ENCODE measurements around the gene NSF. TPM values are rescaled to one million over a fixed set of nuclear protein-coding genes. Genes with fewer than 3 reads are reported as not detected.

The NSF gene
- total RNA-seq, 2 experiments from 2014 or later, result 23.8 to 24.3 TPM

DNA sequence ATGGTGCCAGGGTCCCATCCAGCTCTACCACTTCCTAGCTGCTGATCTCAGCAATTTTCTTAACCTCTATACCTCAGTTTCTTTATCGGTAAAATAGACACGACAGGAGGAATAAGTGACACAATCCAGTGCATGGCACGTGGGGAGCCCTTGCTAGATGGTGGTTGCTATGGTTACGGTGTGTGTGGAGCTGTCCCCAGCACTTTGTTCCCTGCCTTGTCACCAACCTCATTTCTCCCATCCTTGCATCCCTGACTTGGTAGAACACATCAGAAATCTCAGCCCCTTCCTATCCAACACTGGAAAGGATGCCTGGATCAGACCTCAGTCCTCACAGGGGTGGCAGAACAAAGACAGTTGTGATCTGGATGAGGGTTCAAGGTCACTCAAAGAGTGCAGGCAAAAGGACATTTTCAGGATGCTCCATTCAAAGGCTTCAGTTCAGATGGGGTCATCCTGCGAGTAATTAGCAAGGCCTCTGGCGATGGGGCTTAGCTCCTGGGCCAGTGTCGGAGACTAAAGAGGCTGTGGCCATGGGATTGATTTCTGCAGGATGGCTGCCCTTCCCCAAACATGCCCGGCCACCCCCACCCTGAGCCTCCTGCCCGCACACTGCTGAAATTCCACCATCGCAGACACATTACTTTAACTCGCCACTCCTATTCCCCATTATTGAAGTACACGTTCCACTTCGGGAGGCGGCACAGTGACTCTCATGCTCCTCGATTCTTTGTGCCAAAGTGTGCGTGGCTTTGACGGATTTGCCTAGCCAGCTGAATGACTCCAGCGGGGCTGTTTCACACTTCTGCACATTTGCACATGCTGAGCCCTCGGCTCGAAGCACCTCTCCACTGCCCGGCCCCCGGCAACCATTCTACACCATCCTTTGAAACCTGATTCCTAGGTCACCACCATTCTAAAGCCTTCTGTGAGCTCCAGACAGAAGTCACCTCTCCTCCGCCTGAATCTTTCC lies 187.8 kb downstream of the NSF start:
- CTCF ChIA-PET, result interaction anchor here (1.3 kb wide), 1 partner anchor 57 kb away, joined by 6 read pairs; no protein-coding TSS in a partner anchor
- Mint-ChIP-seq H3K36me3 (ENCODE audit: low read depth) (no peaks in the 10 kb centered on the region), H3K9me3 (no peaks in the 10 kb centered on the region), H3K27me3 (ENCODE audit: low read depth) (peaks cover 7% of the 10 kb centered on the region), H3K27ac (no peak overlapping the region), H3K4me1 (ENCODE audit: low read depth) (no peaks in the 10 kb centered on the region), H3K4me3 (no peak overlapping the region)
- intact Hi-C loops (cut with micrococcal nuclease), result no loop called here
- DNase-seq, result no peak

- H3K4me1 Mint-ChIP-seq (ENCODE audit: low read depth), result no peaks in the 10 kb centered on the region
- no peaks in the 10 kb centered on the region for H3K36me3 Mint-ChIP-seq (ENCODE audit: low read depth)
- CTCF ChIA-PET, result no interaction called here
- intact Hi-C loops (cut with micrococcal nuclease), result no loop called here
- no peaks in the 10 kb centered on the region for H3K9me3 Mint-ChIP-seq
- H3K27ac Mint-ChIP-seq, result no peak overlapping the region
- no peak overlapping the region for H3K4me3 Mint-ChIP-seq
- DNase-seq, result no peak
- H3K27me3 Mint-ChIP-seq (ENCODE audit: low read depth), result no peaks in the 10 kb centered on the region
These were observed 189.5 kb downstream of the NSF start for GRCh38 chr17:46780003-46780373.

GRCh38 chr17:46782250-46782953 lies 191.9 kb downstream of the NSF start:
- CTCF ChIA-PET, result no interaction called here
- Mint-ChIP-seq H3K27me3 (ENCODE audit: low read depth) (no peaks in the 10 kb centered on the region), H3K4me3 (no peak overlapping the region), H3K9me3 (no peaks in the 10 kb centered on the region), H3K27ac (no peak overlapping the region), H3K36me3 (ENCODE audit: low read depth) (no peaks in the 10 kb centered on the region), H3K4me1 (ENCODE audit: low read depth) (no peaks in the 10 kb centered on the region)
- intact Hi-C loops (cut with micrococcal nuclease), result no loop called here
- peak; percentile 38 for DNase-seq

GRCh38 chr17:46783031-46783593 lies 192.6 kb downstream of the NSF start:
- no peaks in the 10 kb centered on the region for H3K9me3 Mint-ChIP-seq
- H3K36me3 Mint-ChIP-seq (ENCODE audit: low read depth), result no peaks in the 10 kb centered on the region
- intact Hi-C loops (cut with micrococcal nuclease), result no loop called here
- no peak overlapping the region for H3K4me3 Mint-ChIP-seq
- no peak for DNase-seq
- no peaks in the 10 kb centered on the region for H3K27me3 Mint-ChIP-seq (ENCODE audit: low read depth)
- CTCF ChIA-PET, result interaction anchor here (1.5 kb wide), 1 partner anchor 59 kb away, joined by 6 read pairs; no protein-coding TSS in a partner anchor
- no peaks in the 10 kb centered on the region for H3K4me1 Mint-ChIP-seq (ENCODE audit: low read depth)
- no peak overlapping the region for H3K27ac Mint-ChIP-seq

GRCh38 chr17:46785696-46786095 lies 195.2 kb downstream of the NSF start:
- CTCF ChIA-PET, result no interaction called here
- no peaks in the 10 kb centered on the region for H3K4me1 Mint-ChIP-seq (ENCODE audit: low read depth)
- no peak overlapping the region for H3K27ac Mint-ChIP-seq
- no peak for DNase-seq
- intact Hi-C loops (cut with micrococcal nuclease), result no loop called here
- no peak overlapping the region for H3K4me3 Mint-ChIP-seq
- H3K36me3 Mint-ChIP-seq (ENCODE audit: low read depth), result no peaks in the 10 kb centered on the region
- peaks cover 2% of the 10 kb centered on the region for H3K9me3 Mint-ChIP-seq
- H3K27me3 Mint-ChIP-seq (ENCODE audit: low read depth), result peaks cover 11% of the 10 kb centered on the region

DNA sequence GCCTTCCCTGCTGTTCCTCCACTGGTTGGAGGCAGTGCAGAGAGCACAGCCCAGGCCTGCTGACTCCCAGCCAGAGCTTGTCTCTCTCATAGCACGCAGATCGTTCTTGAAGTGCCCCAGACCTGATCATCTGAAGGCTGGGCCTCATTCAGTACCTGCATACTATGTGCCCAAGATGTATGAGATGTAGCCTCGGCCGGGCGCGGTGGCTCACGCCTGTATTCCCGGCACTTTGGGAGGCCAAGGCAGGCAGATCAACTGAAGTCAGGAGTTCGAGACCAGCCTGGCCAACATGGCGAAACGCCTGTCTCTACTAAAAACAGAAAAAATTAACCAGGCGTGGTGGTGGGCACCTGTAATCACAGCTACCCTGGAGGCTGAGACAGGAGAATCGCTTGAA lies 197.0 kb downstream of the NSF start:
- peaks cover 2% of the 10 kb centered on the region for H3K9me3 Mint-ChIP-seq
- no peaks in the 10 kb centered on the region for H3K36me3 Mint-ChIP-seq (ENCODE audit: low read depth)
- H3K4me3 Mint-ChIP-seq, result no peak overlapping the region
- no peak overlapping the region for H3K27ac Mint-ChIP-seq
- H3K27me3 Mint-ChIP-seq (ENCODE audit: low read depth), result peaks cover 13% of the 10 kb centered on the region
- CTCF ChIA-PET, result interaction anchor here (1.1 to 1.3 kb wide), 2 partner anchors 27 to 48 kb away, joined by 3 to 4 read pairs; no protein-coding TSS in a partner anchor
- intact Hi-C loops (cut with micrococcal nuclease), result no loop called here
- no peak for DNase-seq
- no peaks in the 10 kb centered on the region for H3K4me1 Mint-ChIP-seq (ENCODE audit: low read depth)

DNA sequence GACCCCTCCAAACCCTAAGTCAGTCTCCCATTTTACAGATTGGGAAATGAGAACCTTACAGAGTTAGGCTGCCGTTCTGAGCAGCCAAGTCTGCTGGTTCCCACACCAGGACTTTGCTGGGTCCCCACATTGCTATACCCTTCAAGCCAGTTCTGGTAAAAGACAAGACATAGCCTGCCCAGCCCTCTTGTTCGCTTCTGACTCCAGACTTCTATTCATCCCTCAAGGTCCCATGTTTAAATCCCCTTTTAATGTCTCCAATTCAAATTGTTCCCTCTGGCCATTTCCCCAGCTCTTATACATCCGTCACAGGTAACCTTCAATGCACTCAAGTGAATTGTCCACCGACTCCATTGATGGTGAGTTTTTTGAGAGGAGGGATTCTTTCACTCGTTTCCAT lies 197.8 kb downstream of the NSF start:
- no peaks in the 10 kb centered on the region for H3K36me3 Mint-ChIP-seq (ENCODE audit: low read depth)
- peaks cover 13% of the 10 kb centered on the region for H3K27me3 Mint-ChIP-seq (ENCODE audit: low read depth)
- H3K9me3 Mint-ChIP-seq, result peaks cover 2% of the 10 kb centered on the region
- no peak overlapping the region for H3K4me3 Mint-ChIP-seq
- no peak overlapping the region for H3K27ac Mint-ChIP-seq
- CTCF ChIA-PET, result interaction anchor here (0.6 to 1.3 kb wide), 3 partner anchors 26 to 744 kb away, joined by 3 to 4 read pairs (median 3); no protein-coding TSS in a partner anchor
- intact Hi-C loops (cut with micrococcal nuclease), result no loop called here
- no peak for DNase-seq
- H3K4me1 Mint-ChIP-seq (ENCODE audit: low read depth), result no peaks in the 10 kb centered on the region

GRCh38 chr17:46788796-46789195 lies 198.3 kb downstream of the NSF start:
- DNase-seq, result no peak
- peaks cover 14% of the 10 kb centered on the region for H3K27me3 Mint-ChIP-seq (ENCODE audit: low read depth)
- intact Hi-C loops (cut with micrococcal nuclease), result no loop called here
- no peak overlapping the region for H3K27ac Mint-ChIP-seq
- H3K4me1 Mint-ChIP-seq (ENCODE audit: low read depth), result no peaks in the 10 kb centered on the region
- CTCF ChIA-PET, result no interaction called here
- no peaks in the 10 kb centered on the region for H3K36me3 Mint-ChIP-seq (ENCODE audit: low read depth)
- no peak overlapping the region for H3K4me3 Mint-ChIP-seq
- peaks cover 2% of the 10 kb centered on the region for H3K9me3 Mint-ChIP-seq

DNA sequence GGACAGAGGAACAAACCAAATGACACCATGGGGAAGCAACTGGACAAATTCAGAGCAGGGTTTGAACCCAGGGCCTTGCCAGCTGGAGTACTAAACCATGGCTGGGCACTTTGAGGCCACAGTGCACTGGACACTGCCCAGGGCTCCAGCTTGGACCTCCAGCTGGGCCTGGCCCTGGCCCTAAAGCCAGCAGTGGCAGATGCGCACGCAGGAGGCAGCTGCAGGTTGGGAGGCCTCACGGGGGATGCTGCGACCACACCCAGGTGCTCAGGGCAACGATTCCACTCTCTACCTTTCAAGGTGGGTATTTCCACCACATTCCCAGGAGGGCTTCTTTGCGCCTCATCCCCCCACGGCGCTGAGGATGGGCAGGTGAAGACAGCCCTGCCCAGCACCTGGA lies 199.1 kb downstream of the NSF start:
- H3K27me3 Mint-ChIP-seq (ENCODE audit: low read depth), result peaks cover 20% of the 10 kb centered on the region
- CTCF ChIA-PET, result no interaction called here
- H3K9me3 Mint-ChIP-seq, result peaks cover 2% of the 10 kb centered on the region
- H3K27ac Mint-ChIP-seq, result no peak overlapping the region
- no peaks in the 10 kb centered on the region for H3K4me1 Mint-ChIP-seq (ENCODE audit: low read depth)
- intact Hi-C loops (cut with micrococcal nuclease), result no loop called here
- DNase-seq, result no peak
- no peaks in the 10 kb centered on the region for H3K36me3 Mint-ChIP-seq (ENCODE audit: low read depth)
- no peak overlapping the region for H3K4me3 Mint-ChIP-seq

DNA sequence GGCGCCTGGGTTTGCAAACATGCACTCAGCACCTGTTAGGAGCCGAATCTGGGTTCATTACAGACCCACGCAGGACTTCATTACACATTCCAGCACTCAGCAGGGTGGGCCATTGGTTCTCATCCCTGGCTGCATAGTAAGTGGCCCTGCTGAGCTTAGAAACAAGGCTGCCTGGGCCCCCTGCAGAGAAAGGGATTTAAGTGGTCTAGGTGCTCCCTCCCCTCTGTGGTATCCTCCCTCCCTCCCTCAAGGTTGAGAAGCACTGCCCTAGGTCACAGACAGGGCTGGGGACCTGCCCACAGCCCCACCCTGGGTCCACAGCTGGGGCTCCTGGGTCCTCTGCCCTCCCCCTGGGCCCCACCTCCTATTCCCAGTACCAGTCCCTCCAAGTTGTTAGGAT lies 199.7 kb downstream of the NSF start:
- CTCF ChIA-PET, result no interaction called here
- Mint-ChIP-seq H3K4me1 (ENCODE audit: low read depth) (no peaks in the 10 kb centered on the region), H3K27me3 (ENCODE audit: low read depth) (peaks cover 20% of the 10 kb centered on the region), H3K36me3 (ENCODE audit: low read depth) (no peaks in the 10 kb centered on the region), H3K4me3 (no peak overlapping the region), H3K9me3 (peaks cover 2% of the 10 kb centered on the region), H3K27ac (no peak overlapping the region)
- intact Hi-C loops (cut with micrococcal nuclease), result no loop called here
- DNase-seq, result no peak

DNA sequence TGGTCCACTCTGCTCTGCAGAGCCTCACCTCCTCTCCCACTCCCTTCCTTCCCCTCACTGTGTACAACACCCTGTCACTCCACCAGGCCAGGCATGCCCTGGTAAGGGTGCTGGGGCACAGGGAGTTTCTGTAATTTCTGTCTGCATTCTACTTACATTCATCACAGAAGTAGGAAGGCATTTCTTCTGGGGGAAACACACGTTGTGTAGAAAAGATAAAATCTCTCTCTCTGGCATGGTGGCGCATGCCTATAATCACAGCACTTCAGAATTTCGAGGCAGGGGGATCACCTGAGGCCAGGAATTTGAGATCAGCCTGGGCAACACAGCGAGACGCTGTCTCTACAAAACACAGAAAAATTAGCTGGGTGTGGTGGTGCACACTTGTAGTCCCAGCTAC lies 201.1 kb downstream of the NSF start:
- DNase-seq, result no peak
- intact Hi-C loops (cut with micrococcal nuclease), result no loop called here
- Mint-ChIP-seq H3K4me1 (ENCODE audit: low read depth) (no peaks in the 10 kb centered on the region), H3K36me3 (ENCODE audit: low read depth) (no peaks in the 10 kb centered on the region), H3K27ac (no peak overlapping the region), H3K27me3 (ENCODE audit: low read depth) (peaks cover 20% of the 10 kb centered on the region), H3K4me3 (no peak overlapping the region), H3K9me3 (peaks cover 2% of the 10 kb centered on the region)
- CTCF ChIA-PET, result interaction anchor here (0.7 kb wide), 1 partner anchor 14 kb away, joined by 3 read pairs; no protein-coding TSS in a partner anchor

- no peaks in the 10 kb centered on the region for H3K36me3 Mint-ChIP-seq (ENCODE audit: low read depth)
- H3K4me3 Mint-ChIP-seq, result no peak overlapping the region
- CTCF ChIA-PET, result no interaction called here
- no peak for DNase-seq
- intact Hi-C loops (cut with micrococcal nuclease), result no loop called here
- peaks cover 2% of the 10 kb centered on the region for H3K9me3 Mint-ChIP-seq
- peaks cover 20% of the 10 kb centered on the region for H3K27me3 Mint-ChIP-seq (ENCODE audit: low read depth)
- H3K27ac Mint-ChIP-seq, result no peak overlapping the region
- H3K4me1 Mint-ChIP-seq (ENCODE audit: low read depth), result no peaks in the 10 kb centered on the region
These were observed 201.6 kb downstream of the NSF start for GRCh38 chr17:46792071-46792470.

Data from activated naive CD4-positive, alpha-beta T cell treated with anti-CD3 and anti-CD28 coated beads for 36 hours (primary cell).